ENCODE data around the gene PRKCA. TPM values are rescaled to one million over a fixed set of nuclear protein-coding genes. Genes with fewer than 3 reads are reported as not detected.

Gene PRKCA
- total and polyA plus RNA-seq, 2 experiments from 2014 or later, result 6.4 to 35.4 TPM

GRCh38 chr17:66420961-66421371, 118.6 kb downstream of the PRKCA start:
- no peaks in the 10 kb centered on the region for H3K27me3 ChIP-seq (ENCODE audit: insufficient read depth)
- H3K4me1 ChIP-seq (ENCODE audit: insufficient read depth), result 0 out of 2 replicates have a peak, but pooled peaks cover 3% of the 10 kb centered on the region
- TF ChIP-seq CREB1 (CRISPR knock-in tag; IDR thresholded peaks at IDR 0.05; ENCODE audit: low read depth), result no peak
- H3K27ac ChIP-seq (ENCODE audit: low read depth), result no peak overlapping the region
- Mint-ChIP-seq H3K4me3 (no peak overlapping the region), H3K4me1 (peaks cover 30% of the 10 kb centered on the region), H3K9me3 (no peaks in the 10 kb centered on the region), H3K27ac (no peak overlapping the region), H3K27me3 (ENCODE audit: insufficient read depth, low read depth, poor library complexity) (peaks cover 4% of the 10 kb centered on the region), H3K36me3 (ENCODE audit: low read depth) (no peaks in the 10 kb centered on the region)
- DNase-seq (ENCODE audit: low spot score) (no peak), ATAC-seq (no peak)
- H3K4me3 ChIP-seq, result no peak overlapping the region
- H3K9me2 ChIP-seq (ENCODE audit: insufficient read depth), result no peaks in the 10 kb centered on the region
- H4K20me1 ChIP-seq (replicated peaks; ENCODE audit: insufficient read depth), result no peaks in the 10 kb centered on the region
- H2AFZ ChIP-seq, result no peak overlapping the region
- H3K79me2 ChIP-seq (replicated peaks; ENCODE audit: insufficient read depth), result peaks cover 4% of the 10 kb centered on the region
- H3K36me3 ChIP-seq (ENCODE audit: insufficient read depth), result no peaks in the 10 kb centered on the region
- H3K4me2 ChIP-seq, result no peak overlapping the region
- H3F3A ChIP-seq (replicated peaks; ENCODE audit: low read depth), result no peaks in the 10 kb centered on the region

DNA sequence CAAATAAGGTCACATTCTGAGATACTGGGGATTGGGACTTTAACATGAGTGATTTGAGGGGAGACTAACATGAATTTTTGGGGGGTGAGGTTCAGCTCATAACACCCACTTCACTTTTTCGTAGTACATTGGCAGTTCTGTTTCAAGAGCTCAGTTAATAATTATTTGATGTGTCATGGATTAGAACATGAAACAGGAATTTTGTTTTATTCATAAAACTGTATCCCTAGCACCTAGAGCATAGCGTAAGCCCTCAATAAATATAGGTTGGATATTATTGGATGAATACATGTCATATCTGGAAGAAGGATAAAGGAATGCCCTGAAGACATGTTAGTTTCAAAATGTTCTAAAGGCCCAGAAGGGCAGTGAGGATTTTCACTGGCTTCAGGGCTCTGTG, 119.8 kb downstream of the PRKCA start:
- Histone ChIP-seq H3K4me3 (no peak overlapping the region), H3K27me3 (ENCODE audit: insufficient read depth) (no peaks in the 10 kb centered on the region), H3K4me2 (no peak overlapping the region), H3K27ac (ENCODE audit: low read depth) (0 out of 2 replicates have a peak overlapping the region, but pooled peaks have one; percentile 1), H3K36me3 (ENCODE audit: insufficient read depth) (no peaks in the 10 kb centered on the region), H3K9me2 (ENCODE audit: insufficient read depth) (no peaks in the 10 kb centered on the region), H2AFZ (no peak overlapping the region), H3F3A (replicated peaks; ENCODE audit: low read depth) (no peaks in the 10 kb centered on the region), H3K4me1 (ENCODE audit: insufficient read depth) (0 out of 2 replicates have a peak, but pooled peaks cover 3% of the 10 kb centered on the region), H4K20me1 (replicated peaks; ENCODE audit: insufficient read depth) (no peaks in the 10 kb centered on the region), H3K79me2 (replicated peaks; ENCODE audit: insufficient read depth) (peaks cover 7% of the 10 kb centered on the region)
- Mint-ChIP-seq H3K27ac (no peak overlapping the region), H3K4me1 (peaks cover 30% of the 10 kb centered on the region), H3K27me3 (ENCODE audit: insufficient read depth, low read depth, poor library complexity) (peaks cover 7% of the 10 kb centered on the region), H3K36me3 (ENCODE audit: low read depth) (no peaks in the 10 kb centered on the region), H3K4me3 (no peak overlapping the region), H3K9me3 (no peaks in the 10 kb centered on the region)
- DNase-seq (ENCODE audit: low spot score) (no peak), ATAC-seq (no peak)
- TF ChIP-seq CTCF (conservative IDR thresholded peaks at IDR 0.05; ENCODE audit: low read depth in 2 of 2) (no peak), ZNF331 (CRISPR knock-in tag; IDR thresholded peaks at IDR 0.05; ENCODE audit: low read depth) (no peak), NANOG (IDR thresholded peaks at IDR 0.05; ENCODE audit: borderline replicate concordance) (no peak), EZH2 (IDR thresholded peaks at IDR 0.05; ENCODE audit: low read depth, unreplicated experiment) (no peak), STAT1 (IDR thresholded peaks at IDR 0.05; ENCODE audit: unreplicated experiment) (no peak), POLR2AphosphoS5 (IDR thresholded peaks at IDR 0.05; ENCODE audit: low read depth) (no peak), JUNB (IDR thresholded peaks at IDR 0.05; ENCODE audit: unreplicated experiment) (no peak)
- TF ChIP-seq, protein P1, sequence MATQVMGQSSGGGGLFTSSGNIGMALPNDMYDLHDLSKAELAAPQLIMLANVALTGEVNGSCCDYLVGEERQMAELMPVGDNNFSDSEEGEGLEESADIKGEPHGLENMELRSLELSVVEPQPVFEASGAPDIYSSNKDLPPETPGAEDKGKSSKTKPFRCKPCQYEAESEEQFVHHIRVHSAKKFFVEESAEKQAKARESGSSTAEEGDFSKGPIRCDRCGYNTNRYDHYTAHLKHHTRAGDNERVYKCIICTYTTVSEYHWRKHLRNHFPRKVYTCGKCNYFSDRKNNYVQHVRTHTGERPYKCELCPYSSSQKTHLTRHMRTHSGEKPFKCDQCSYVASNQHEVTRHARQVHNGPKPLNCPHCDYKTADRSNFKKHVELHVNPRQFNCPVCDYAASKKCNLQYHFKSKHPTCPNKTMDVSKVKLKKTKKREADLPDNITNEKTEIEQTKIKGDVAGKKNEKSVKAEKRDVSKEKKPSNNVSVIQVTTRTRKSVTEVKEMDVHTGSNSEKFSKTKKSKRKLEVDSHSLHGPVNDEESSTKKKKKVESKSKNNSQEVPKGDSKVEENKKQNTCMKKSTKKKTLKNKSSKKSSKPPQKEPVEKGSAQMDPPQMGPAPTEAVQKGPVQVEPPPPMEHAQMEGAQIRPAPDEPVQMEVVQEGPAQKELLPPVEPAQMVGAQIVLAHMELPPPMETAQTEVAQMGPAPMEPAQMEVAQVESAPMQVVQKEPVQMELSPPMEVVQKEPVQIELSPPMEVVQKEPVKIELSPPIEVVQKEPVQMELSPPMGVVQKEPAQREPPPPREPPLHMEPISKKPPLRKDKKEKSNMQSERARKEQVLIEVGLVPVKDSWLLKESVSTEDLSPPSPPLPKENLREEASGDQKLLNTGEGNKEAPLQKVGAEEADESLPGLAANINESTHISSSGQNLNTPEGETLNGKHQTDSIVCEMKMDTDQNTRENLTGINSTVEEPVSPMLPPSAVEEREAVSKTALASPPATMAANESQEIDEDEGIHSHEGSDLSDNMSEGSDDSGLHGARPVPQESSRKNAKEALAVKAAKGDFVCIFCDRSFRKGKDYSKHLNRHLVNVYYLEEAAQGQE (IDR thresholded peaks at IDR 0.05; ENCODE audit: unreplicated experiment), result no peak
- TF ChIP-seq, protein P2, sequence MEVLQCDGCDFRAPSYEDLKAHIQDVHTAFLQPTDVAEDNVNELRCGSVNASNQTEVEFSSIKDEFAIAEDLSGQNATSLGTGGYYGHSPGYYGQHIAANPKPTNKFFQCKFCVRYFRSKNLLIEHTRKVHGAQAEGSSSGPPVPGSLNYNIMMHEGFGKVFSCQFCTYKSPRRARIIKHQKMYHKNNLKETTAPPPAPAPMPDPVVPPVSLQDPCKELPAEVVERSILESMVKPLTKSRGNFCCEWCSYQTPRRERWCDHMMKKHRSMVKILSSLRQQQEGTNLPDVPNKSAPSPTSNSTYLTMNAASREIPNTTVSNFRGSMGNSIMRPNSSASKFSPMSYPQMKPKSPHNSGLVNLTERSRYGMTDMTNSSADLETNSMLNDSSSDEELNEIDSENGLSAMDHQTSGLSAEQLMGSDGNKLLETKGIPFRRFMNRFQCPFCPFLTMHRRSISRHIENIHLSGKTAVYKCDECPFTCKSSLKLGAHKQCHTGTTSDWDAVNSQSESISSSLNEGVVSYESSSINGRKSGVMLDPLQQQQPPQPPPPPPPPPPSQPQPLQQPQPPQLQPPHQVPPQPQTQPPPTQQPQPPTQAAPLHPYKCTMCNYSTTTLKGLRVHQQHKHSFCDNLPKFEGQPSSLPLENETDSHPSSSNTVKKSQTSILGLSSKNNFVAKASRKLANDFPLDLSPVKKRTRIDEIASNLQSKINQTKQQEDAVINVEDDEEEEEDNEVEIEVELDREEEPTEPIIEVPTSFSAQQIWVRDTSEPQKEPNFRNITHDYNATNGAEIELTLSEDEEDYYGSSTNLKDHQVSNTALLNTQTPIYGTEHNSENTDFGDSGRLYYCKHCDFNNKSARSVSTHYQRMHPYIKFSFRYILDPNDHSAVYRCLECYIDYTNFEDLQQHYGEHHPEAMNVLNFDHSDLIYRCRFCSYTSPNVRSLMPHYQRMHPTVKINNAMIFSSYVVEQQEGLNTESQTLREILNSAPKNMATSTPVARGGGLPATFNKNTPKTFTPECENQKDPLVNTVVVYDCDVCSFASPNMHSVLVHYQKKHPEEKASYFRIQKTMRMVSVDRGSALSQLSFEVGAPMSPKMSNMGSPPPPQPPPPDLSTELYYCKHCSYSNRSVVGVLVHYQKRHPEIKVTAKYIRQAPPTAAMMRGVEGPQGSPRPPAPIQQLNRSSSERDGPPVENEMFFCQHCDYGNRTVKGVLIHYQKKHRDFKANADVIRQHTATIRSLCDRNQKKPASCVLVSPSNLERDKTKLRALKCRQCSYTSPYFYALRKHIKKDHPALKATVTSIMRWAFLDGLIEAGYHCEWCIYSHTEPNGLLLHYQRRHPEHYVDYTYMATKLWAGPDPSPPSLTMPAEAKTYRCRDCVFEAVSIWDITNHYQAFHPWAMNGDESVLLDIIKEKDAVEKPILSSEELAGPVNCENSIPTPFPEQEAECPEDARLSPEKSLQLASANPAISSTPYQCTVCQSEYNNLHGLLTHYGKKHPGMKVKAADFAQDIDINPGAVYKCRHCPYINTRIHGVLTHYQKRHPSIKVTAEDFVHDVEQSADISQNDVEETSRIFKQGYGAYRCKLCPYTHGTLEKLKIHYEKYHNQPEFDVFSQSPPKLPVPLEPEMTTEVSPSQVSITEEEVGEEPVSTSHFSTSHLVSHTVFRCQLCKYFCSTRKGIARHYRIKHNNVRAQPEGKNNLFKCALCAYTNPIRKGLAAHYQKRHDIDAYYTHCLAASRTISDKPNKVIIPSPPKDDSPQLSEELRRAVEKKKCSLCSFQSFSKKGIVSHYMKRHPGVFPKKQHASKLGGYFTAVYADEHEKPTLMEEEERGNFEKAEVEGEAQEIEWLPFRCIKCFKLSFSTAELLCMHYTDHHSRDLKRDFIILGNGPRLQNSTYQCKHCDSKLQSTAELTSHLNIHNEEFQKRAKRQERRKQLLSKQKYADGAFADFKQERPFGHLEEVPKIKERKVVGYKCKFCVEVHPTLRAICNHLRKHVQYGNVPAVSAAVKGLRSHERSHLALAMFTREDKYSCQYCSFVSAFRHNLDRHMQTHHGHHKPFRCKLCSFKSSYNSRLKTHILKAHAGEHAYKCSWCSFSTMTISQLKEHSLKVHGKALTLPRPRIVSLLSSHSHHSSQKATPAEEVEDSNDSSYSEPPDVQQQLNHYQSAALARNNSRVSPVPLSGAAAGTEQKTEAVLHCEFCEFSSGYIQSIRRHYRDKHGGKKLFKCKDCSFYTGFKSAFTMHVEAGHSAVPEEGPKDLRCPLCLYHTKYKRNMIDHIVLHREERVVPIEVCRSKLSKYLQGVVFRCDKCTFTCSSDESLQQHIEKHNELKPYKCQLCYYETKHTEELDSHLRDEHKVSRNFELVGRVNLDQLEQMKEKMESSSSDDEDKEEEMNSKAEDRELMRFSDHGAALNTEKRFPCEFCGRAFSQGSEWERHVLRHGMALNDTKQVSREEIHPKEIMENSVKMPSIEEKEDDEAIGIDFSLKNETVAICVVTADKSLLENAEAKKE (CRISPR knock-in tag; IDR thresholded peaks at IDR 0.05), result no peak
